Cardiac atrium fibroblast (primary cell): ENCODE results near the gene YES1. TPM values are rescaled to one million over a fixed set of nuclear protein-coding genes. Genes with fewer than 3 reads are reported as not detected.

ENCODE experiments used
- total RNA-seq: library from RNA; depleted of rRNA; stranded (reverse); fragments of >200 nt; gene quantifications from 2 replicates; pipeline ENCODE4 v1.2.3, GENCODE V29; 2015

YES1 gene
- total RNA-seq, result 54.3 and 117 TPM in 2 replicates

DNA sequence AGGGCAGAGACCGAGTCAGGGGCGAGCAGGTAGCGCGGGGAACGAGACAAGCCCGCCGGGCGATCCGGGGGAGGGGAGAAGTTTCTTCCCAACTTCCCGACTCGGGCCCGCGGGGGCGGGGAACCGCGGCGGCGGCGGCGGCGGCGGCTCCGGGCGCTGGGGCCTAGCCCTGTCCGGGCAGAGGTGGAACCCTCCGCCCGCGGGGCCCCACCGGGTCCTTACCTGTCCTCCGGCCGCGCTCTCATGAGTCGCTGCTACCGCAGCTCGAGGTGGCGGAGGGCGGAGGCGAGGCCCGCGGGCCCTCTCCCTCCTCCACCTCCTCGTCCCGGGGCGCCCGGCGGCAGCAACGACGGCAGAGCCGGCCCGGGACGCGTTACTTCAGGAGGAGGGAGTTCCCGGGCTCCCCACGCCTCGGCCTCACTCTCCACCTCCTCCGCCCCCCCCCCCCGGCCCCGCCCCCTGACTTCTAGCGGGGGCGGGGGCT is at the start of gene YES1:
Gene YES1, minus strand, starts transcription at position 351 of the 484 bp plus-strand sequence. CDS start 55,415 bp downstream, outside the sequence.

DNA sequence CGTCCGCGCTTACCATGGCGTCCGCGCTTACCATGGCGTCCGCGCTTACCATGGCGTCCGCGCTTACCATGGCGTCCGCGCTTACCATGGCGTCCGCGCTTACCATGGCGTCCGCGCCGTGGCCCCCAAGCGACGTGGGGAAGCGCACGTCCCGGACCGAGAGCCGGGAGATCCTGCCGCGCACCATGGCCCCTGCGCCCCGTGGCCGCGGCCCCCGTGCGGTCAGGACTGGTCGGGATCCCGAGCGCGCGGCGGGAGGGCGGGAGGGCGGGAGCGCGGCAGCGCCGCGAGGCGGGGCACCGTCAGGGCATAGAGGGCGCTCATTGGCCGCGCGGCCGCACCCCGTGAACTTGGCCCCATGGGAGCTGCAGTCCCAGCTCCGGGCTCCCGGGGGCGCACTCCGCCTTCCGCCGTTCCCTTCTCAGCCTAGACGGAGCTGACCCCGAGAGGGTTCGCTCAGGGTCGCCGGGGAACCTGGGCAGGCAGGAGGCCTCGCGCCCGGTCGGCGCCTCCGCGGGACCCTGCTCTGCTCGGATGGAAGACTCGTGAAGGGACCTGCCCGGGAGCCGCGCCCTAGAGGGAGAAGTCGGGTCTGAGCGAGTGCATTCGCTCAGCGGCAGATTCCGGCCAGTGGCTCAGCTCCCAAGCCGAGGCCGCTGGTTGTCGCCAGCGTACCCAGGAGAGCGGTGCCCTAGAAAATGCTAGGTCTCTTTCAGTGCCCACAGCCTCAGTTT is 99.5 kb downstream of the YES1 start, which contains the start of gene ENOSF1:
Gene ENOSF1, minus strand, starts transcription at position 230 of the 734 bp plus-strand sequence. Its CDS starts 43 bp downstream, at position 187.

Other genes with a start within 250 kb of the YES1 start
- not detected in 2 replicates for gene CETN1, start 231.9 kb downstream of the YES1 start, total RNA-seq
- under 0.01 TPM in 1 of 2 replicates, not detected in the other for gene CLUL1, start 215.3 kb downstream of the YES1 start, total RNA-seq
- 13.7 and 19.1 TPM in 2 replicates for gene TYMS, start 154.6 kb downstream of the YES1 start, total RNA-seq
- 10.9 and 19.0 TPM in 2 replicates for gene ENOSF1, start 99.6 kb downstream of the YES1 start, total RNA-seq
- not detected in 2 replicates for gene ADCYAP1, start 92.6 kb upstream of the YES1 start, total RNA-seq